GM19452 (cell line): Measurements from ENCODE around the gene MUC3A.
"Not testable (repeated sequence)": the region's sequence is repeated elsewhere in the genome, so short reads cannot be mapped to it uniquely, and the experiment has no call there.

Source experiments
- ATAC-seq: cut with Tn5 transposase; IDR thresholded peaks from one replicate; pipeline ENCODE4 v1.9.1; 2021; ENCODE audit not compliant: unreplicated experiment

The MUC3A gene

GRCh38 chr7:100949227-100949932 is at the start of gene MUC3A:
Gene MUC3A (plus strand): TSS chr7:100949534. CDS start chr7:100949625, 91 bp downstream.
- ATAC-seq, result no peak

- no peak for ATAC-seq
Observed at GRCh38 chr7:100900978-100901377, 48.4 kb upstream of the MUC3A start.

- ATAC-seq, result no peak
Observed at GRCh38 chr7:100901921-100902332, 47.4 kb upstream of the MUC3A start.

GRCh38 chr7:100902638-100903037 is 46.7 kb upstream of the MUC3A start:
- no peak for ATAC-seq

DNA sequence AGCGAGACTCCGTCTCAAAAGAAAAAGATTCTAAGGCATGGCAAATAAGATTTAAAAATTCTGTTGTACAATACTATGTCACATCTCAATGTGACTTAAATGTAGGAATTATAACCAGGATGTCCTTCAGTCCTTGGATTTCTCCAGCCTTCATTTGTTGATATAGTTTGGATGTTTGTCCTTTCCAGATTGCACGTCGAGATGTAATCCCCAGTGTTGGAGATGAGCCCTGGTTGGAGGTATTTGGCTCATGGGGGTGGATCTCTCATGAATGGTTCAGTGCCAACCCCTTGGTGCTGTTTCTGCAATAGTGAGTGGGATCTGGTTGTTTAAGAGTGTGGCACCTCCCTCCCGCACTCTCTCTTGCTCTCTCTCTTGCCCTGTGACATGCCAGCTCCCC is 40.8 kb upstream of the MUC3A start:
- ATAC-seq, result no peak

DNA sequence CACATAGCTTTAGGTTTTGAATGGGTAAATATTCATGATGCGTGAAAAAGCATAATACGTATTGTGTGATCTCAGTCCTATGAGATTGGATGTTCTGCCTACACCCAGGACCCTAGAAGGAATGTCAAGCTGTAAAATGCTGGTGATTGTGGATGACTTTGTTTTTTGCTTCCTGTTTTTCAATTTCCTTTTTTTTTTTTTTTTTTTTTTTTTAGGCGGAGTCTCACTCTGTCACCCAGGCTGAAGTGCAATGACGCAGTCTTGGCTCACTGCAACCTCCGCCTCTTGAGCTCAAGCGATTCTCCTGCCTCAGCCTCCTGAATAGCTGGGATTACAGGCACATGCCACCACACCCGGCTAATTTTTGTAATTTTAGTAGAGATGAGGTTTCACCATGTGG is 38.9 kb upstream of the MUC3A start:
- ATAC-seq, result not testable (repeated sequence)

- no peak for ATAC-seq
Observed at GRCh38 chr7:100911484-100911883, 37.9 kb upstream of the MUC3A start.

GRCh38 chr7:100914208-100914878 is 35.0 kb upstream of the MUC3A start:
- ATAC-seq, result no peak

DNA sequence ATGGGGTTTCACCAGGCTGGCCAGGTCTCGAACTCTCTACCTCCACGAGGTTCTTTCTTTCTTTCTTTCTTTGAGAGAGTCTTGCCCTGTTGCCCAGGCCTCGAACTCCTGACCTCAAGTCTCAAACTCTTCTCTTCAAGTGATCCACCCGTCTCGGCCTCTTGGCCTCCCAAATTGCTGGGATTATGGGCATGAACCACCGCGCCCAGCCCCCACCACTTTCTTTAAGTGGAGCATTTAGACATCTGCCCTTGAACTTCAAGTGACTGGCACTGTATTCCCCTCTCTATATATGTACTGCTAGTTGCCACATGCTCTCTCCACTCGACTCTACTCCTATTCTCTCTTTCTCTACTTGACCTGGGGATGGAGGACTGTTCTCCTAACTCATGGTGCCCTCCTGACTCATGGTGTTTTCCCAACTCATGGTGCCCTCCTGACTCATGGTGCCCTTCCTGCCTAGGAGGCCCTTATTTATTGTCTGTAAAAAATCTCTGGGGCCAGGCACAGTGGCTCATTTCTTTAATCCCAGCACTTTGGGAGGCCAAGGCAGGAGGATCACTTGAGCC is 34.4 kb upstream of the MUC3A start:
- ATAC-seq, result no peak

DNA sequence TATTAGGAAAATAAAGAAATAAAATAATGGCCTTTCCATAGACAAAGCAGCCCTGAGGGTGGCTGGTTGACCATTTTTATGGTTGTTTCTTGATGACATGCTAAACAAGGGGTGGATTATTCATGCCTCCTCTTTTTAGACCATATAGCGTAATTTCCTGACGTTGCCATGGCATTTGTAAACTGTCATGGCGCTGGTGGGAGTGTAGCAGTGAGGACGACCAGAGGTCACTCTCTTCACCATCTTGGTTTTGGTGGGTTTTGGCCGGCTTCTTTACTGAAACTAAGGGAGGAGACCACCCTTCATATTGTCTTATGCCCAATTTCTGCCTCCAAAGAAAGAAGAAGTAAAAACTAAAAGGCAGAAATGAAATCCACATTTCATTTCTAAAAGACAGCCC is 30.0 kb upstream of the MUC3A start:
- not testable (repeated sequence) for ATAC-seq

DNA sequence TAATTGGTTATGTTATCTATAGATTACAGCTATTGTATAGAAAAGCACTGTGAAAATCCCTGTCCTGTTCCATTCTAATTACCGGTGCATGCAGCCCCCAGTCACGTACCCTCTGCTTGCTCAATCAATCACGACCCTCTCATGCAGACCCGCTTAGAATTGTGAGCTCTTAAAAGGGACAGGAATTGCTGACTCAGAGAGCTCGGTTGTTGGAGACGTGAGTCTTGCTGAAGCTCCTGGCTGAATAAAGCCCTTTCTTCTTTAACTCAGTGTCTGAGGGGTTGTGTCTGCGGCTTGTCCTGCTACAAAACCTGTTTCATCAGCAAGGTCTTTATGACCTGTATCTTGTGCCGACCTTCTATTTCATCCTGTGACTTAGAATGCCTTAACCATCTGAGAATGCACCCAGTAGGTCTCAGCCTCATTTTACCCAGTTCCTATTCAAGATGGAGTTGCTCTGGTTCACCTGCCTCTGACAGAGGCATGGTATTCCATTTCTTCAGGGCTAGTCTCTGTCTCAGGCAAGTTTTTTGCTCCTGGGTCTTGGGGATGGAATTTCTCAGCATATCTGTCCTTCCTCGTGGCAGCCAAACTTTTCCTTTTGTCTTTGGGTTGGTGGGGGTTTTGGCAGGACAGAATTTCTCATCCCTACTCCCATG is 29.4 kb upstream of the MUC3A start:
- not testable (repeated sequence) for ATAC-seq

- ATAC-seq, result no peak
Observed at GRCh38 chr7:100921039-100921438, 28.3 kb upstream of the MUC3A start.

GRCh38 chr7:100923616-100924015 is 25.7 kb upstream of the MUC3A start:
- ATAC-seq, result not testable (repeated sequence)

- ATAC-seq, result no peak
Observed at GRCh38 chr7:100929808-100930174, 19.5 kb upstream of the MUC3A start.

DNA sequence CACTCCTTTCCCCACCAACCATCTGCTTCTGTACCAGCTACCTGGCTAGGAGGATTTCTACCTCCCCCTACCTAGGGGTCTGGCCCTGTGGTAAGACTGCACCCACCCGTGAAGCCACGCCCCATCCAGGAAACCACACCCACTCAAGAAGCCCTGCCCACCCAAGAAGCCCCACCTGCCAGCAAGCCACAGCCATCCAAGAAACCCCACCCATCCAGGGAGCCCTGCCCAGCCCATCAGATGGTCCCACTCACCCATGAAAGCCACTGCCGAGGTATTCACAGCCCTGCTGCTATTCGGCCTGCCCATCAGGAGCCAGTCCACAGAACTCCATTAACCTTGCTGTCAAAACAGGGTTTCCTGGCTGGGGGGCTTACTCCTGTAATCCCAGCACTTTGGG is 15.6 kb upstream of the MUC3A start:
- ATAC-seq, result no peak

- not testable (repeated sequence) for ATAC-seq
Observed at GRCh38 chr7:100935381-100935780, 14.0 kb upstream of the MUC3A start.

- ATAC-seq, result not testable (repeated sequence)
Observed at GRCh38 chr7:100936167-100936566, 13.2 kb upstream of the MUC3A start.

- no peak for ATAC-seq
Observed at GRCh38 chr7:100942045-100942774, 7.1 kb upstream of the MUC3A start.

GRCh38 chr7:100943693-100944092 is 5.6 kb upstream of the MUC3A start:
- ATAC-seq, result no peak

- no peak for ATAC-seq
Observed at GRCh38 chr7:100944138-100944537, 5.2 kb upstream of the MUC3A start.

- no peak for ATAC-seq
Observed at GRCh38 chr7:100946111-100946510, 3.2 kb upstream of the MUC3A start.
